Activated CD4-positive, alpha-beta T cell treated with anti-CD3 and anti-CD28 coated beads, Interleukin-2, amount 50 U/mL, for 48 hours (primary cell): ENCODE measurements around the gene NOX3.
A peak's percentile ranks its signal among the peaks of the same experiment; 100 is the strongest.

Experiments
- DNase-seq, 2 experiments: peaks; one replicate each; pipeline ENCODE4 v3.0.0-alpha.2; 2020

Gene NOX3

DNA sequence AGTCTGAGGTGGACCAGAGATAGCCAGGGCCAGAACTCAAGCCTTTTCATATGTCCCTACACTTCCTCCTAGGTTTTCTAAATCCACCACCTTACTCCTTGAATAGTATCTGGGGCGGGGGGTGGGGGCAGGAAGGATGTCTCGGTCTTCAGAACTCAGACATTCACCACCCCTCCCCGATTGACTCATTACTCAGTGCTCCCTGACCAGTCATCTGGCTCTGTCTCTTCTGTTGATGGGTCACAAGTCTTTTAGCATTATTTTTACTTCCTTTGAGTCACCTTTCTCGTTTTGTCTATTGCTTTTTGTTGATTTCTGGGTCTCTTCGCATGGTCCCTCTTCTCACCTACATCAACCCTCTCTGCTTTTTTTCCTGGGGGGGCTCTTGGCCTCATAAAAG lies 23.3 kb downstream of the NOX3 start:
- no peak for DNase-seq

DNA sequence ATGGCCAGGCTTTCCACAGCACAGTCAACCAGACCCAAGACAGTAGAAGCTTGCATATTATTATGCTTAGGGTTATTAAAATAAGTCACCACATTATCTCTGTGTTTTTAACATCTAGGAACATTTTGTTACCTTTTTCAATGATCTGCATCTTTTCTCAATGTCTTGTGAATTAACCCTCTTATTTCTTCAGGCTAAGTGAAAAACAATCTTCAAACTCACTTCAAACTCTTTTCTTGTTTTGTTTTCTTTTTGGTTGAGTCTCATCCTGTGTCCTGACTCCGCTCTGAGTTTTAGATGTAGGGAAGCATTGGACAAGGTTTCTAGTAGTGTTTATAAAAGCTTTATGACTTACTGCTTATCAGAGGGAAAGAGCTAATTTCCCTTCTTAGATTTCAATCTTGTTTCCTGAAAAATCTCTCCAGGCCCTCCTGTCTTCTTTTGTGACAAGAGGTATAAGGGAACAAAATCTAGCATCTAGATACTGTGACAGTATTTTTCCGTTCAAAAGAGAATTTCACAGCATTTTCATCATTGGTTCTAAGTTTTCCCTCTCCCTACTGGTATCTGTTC lies 26.2 kb downstream of the NOX3 start:
- no peak for DNase-seq

DNA sequence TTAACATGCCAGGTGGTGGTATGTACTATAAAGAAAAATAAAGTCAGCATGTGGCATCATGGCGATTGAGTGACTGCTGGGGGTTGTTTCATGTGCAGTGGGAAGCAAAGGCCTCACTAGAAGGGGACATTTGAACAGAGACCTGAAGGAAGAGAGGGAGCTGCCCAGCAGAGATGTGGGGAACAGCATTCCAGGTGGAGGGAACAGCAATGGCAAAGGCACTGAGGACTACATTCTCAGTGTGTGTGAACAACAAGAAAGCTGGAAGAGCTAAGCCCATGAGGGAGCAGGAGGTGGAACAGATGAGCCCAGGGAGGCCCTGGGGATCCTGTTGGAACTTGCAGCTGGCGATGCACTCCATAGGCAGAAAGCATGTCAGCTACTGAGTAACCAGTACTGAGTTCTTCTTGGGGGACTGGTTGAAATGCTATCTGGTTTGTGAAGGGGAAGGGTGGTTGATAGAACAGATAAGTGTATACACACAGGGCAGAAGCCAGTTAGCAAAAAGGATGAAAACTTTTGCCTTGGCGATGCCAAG lies 29.2 kb downstream of the NOX3 start:
- DNase-seq = no peak

DNA sequence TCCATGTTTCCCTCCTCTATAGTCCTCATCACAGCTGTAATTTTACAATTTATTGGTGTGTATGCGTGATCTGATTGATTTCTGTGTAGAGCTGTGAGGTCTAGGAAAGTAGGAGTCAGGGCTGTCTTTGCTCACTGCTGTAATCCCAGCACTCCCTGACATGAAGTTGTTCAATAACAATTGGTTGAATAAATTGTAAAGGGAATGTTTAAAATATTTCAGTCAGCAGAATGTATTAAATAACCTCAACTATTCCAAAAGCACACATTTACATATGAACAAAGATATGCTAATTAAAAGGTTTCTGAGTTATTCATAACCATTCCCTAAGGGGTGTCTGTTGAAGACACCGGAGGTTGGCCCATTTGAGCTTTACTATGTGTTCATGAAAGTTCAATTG lies 31.5 kb downstream of the NOX3 start:
- no peak for DNase-seq

DNA sequence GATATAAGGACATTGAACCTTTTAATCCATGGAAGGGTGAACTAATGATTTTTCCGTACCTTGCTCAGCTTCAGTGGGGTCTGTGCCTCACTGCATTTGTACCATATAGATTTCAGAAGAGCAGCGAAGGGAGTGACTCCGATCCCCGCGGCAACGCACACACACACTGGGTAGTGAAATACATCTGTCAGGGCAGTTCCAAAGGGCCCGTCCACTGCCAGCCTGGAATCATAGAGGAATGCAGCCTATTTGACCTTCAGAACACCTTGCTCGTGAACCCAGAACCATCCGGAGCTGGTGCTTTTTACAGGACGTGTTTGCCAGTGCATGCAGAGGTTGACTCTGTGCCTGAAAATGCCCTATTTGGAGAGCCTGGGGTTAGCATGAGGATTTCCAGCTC lies 33.0 kb downstream of the NOX3 start:
- DNase-seq = no peak

DNA sequence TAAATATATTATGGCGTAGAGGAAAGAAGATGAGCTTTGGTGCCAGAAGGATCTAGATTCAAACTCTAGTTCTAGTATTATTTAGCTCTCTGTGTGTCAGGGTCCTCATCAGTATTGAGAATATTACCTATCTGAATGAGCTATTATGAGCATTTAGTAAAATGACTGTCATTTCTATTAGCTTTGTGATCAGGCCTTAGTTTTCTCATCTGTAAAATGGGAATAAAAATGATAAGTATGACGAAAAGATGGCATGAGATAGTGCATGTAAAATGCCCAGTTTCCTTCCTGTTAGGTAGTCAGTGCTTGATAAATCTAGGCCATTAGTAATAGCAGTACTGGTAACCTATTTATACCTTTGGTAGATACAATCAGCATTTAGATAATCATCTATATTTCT lies 35.1 kb downstream of the NOX3 start:
- no peak for DNase-seq

DNA sequence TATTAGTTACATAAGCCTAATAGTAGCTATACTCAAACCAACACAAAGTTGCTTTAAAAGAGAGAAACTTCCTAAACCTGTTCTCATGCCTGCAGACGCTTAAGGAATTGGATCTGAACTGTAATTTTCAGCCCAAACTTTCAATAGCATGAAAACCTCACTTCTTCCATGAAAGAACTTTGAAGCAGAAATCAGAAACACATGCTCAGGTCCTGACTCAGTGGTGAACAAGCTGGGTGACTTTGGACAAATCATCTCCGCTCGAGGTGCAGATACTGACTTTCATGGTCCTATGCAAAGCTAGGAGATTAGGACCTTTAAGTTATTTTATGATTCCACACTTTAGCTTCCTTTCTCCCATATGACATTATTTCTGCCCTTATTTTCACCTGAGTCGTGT lies 36.5 kb downstream of the NOX3 start:
- no peak for DNase-seq

DNA sequence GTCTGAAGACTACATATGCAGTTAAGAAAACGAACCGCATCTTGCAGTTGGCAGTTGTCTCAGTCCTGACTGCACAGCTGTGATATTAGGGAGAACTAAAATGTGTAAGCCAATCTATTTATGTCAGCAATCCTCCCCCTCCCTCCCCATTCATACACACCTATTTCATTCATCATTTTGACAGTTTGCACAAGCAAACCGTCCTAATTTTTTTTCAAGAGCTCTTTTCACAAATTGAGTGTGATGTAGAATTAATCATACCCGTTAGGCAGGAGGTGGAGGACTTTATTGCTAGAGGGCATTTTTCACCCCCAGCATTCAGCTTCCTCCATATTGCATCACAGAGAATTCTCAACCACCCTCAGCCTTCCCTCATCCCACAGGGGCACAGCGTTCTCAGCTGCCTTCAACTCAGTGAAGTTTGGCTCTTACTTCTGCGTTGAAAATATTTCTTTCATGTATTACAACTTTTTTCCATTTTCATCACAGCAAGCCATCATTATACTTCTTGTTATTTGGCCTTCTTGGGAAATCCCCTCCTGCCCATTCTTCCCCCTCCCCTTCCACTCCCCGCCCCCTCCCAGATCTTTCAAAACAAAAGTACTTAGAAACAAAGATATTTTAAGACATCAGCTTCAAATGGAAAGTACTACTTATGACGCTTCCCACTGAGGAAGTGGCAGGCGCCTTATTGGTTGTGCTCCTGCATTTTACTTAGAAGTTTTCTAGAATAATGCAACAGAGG lies 37.5 kb downstream of the NOX3 start:
- DNase-seq = peak; percentile 67 to 74

DNA sequence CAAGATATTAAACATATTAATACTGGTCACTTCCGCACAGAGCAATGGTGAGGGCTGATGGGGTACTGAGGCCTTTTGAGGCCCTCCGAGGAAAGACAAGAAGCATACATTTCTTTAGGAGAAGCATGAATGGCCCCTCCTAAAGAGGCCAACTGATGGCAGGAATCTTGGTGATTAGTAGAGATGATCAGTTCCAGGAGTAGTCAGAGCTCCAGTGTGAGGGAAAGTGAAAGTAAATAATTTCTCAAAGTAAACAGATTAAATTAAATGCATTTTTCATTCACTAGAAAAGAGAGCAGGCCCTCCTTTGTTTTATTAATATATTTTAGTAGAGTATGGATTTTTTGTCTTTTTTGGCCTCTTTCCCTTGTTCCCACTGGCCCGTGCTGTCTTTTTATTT lies 38.2 kb downstream of the NOX3 start:
- DNase-seq = no peak

DNA sequence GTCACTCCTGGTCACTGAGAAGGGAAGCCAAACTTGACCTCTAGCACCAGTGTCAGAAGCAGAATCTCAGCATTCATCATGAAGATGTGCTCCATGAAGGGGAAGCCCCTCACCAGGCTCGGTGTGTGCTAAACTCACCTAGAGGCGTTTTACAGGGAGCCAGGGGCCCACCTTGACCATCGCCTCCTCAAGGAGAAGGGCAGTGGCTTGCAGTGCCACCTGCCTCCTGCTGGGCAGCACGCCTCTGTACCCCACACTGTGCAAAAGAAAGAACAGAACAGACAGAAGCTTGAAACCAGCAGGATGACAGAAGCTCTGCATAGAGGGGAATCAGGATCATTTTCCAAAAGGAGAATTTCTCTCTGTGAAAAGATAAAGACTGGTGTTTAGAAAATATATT lies 39.7 kb downstream of the NOX3 start:
- DNase-seq = no peak

DNA sequence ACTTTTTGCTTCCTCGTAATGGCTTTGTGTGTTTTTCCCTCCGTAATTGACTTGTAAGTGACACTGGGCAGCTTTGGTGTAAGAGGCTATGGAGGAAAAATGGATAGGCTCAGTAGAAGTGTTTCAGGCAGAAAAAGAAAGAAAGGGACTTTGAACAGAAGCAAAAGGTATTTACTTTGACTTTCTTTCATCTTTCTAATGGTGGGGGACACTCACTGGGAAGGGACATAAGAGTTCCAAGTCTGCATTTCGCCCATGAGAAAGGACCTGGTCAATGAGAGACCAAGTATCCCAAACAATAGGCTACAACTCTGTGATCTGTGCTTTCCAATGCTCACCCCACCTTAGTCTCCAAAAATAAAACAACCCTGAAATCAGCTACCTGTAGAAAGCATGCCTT lies 41.6 kb downstream of the NOX3 start:
- DNase-seq = no peak

DNA sequence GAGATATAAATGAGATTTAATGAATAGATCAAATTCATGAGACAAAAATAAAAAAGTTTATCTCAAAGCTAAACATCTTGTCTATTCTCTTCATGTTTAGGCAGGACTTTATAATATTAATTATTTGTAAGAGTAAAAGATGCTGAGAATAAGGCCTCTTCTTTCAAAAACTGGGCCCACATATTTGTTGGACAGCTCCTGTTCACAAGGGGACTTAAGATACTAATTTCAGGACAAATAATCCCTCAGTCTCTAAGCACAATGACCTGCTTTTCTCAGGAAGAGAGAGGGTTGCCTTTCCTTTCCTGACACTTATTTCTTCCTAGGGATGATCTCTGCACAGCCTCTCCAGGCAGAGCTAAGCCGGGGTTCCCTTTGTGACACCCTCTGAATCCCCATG lies 43.3 kb downstream of the NOX3 start:
- DNase-seq = no peak

DNA sequence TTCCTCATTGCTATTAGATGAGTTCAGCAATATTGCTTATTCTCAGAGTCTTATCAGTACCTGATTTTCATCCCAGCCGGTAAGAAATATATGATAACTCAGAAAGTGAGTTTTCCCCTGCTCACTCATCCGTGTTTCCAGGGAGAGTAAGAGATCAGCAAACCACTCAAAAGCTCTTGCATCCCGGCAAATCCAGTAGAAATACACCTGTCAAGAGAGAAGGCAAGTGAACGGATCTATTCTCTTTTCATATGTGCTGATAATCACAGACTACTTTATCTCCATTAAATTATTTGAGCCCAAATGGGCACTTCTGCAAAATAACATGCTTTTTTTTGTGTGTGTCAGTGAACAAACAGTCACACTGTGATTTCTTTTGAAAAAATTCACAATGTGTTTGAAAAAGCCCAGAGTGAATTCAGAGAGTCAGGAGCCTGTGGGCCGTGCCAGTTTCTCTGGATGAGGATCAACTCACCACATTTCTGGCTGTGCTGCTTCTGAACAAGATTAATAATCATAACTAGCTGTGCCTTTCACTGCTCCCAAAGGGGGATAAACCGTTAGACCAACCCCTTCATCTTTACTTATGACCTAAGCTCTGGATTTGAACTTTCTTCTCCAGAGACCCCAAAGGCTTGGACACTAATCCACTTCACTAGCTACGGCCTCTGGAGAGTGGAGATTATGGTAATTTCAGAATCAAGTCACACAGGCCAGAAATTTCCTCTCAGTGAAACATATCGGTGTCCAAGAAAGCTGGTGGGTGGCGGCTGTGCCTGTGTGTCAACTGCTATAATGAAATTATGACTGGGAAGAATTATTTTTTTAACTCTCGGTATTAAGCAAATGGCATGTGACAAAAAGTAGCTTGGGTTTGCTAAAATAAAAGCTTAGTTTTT lies 44.2 kb downstream of the NOX3 start:
- DNase-seq = no peak

DNA sequence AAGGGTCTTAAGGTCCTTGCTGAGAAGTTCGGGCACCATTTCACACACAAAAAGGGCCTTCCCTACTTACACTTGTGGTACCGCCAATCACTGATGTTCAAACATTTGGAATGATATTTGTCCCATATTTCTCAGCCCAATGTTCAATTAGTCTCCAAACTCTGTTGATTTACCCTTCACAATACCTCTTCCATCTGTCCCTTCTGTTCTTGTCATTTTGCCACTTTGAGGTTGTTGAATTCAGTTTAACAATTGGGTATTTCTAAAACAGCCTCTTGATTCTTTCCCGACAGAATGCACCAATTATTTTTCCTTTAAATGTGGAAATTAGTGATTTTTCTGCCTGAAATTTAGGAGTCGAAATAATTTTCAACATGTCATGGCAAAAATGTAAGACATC lies 46.2 kb downstream of the NOX3 start:
- no peak for DNase-seq

DNA sequence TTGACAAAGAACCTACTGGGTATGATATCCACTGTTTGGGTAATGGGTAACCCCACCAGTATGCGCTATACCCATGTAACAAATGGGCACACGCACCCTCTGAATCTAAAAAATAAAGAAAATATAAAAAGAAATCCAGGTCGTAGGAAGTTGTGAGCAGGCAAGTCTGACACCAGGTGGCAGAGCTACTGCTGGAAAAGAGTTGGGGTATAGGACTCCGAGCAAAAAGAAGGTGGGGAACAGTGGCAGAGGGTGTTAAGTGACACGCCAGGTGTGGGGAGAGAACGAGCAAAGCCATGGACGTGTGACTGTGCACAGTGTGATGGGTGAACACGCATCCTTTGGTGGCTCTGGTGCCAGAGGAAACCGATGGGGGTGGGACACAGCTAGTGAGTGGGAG lies 46.7 kb downstream of the NOX3 start:
- no peak for DNase-seq

DNA sequence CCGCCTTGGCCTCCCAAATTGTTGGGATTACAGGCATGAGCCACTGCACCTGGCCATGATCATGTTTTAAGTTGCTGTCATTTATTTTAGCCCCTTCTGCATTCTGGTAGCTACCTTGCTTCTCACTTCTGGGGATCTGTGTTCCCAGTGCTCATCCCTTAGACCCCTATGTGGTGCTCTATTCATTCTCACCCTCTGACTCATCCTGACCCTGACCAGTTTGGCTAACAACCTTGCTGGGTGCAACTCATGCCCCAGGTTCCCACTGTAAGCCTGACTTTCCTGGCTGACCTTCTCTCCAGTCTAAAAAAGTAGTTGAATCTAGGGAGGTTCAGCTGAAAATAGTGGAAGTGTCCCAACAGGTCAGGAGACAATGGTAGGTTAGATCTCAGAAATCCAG lies 47.4 kb downstream of the NOX3 start:
- no peak for DNase-seq

DNA sequence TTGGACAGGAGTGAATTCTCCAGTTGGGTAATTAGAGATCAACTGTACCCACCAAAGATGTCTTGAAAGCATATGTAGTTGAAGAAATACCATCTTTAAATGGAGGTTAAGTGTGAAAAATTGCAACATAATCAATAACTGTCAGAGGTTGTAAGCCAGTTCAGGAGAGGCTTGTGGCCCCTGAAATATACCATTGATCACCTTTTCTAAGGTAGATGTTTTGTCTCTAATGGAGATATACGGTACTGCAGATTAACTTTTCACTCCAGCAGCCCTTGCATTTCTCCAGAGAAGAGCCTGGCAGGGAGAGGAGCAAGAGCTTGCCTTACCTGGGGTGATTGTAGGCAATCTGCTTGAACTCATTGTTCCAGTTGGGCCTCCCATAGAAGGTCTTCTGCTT lies 48.8 kb downstream of the NOX3 start:
- no peak for DNase-seq

DNA sequence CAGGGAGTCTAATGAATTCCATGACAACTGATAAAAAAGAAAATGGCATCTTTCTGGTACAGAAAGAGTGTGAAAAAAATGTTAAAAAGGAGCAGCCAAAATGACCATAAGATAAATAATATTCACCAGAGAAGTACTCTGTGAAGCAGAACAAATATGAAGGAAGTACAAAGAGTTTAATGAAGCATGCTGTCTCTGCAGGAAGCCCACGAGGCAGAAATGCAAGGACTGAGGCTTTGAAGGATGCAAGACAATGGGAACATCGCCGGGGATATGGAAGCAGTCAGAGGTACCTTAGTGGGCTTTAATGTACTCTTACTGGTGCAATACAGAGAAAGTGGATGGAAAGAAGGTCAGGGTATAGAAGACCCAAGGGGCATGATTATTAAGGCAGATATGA lies 50.7 kb downstream of the NOX3 start:
- DNase-seq = no peak

DNA sequence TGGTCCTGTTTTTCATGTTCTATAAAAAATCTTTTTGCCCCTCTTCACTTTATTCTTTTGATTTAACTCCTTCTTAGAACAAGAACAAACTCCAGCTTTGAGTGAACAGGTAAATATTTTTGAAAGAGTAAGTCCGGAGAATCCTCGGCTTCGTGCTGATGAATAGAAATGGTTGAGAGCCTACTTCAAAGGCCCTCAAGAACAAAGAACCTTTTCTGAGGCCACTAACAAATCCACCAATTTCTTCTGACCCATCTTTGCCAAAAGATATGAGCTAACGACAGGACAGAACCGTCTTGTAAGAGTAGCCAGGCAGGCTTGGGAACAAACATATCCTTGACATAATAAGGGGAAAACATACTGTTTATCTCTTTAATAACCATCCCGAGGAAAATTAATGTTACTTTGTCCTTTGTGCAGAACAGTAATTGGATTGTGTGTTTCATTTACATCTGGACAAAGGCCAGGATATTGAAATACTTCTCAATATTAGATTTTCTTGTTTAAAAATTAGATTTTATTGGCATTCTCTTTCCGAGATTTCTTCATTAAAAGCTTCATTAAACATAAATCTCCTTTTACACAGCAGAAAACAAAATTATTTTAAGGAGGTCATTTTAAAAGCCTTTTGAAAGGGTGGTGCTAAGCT lies 52.9 kb downstream of the NOX3 start:
- DNase-seq = no peak

DNA sequence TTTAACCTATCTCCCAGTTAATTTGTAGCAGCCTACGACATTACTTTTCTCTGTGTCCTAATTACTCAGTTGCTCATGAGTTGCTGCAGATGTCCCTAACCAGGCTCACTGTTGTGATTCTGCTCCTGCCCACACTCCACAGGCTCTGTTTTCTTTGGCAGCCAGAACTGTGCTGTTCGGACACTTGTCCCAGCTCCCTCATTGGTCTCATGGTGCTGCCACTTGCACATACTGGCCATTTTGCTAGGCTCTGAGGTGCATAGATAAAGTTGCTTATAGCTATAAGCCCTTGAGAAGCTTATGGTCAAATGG lies 55.0 kb downstream of the NOX3 start:
- no peak for DNase-seq

DNA sequence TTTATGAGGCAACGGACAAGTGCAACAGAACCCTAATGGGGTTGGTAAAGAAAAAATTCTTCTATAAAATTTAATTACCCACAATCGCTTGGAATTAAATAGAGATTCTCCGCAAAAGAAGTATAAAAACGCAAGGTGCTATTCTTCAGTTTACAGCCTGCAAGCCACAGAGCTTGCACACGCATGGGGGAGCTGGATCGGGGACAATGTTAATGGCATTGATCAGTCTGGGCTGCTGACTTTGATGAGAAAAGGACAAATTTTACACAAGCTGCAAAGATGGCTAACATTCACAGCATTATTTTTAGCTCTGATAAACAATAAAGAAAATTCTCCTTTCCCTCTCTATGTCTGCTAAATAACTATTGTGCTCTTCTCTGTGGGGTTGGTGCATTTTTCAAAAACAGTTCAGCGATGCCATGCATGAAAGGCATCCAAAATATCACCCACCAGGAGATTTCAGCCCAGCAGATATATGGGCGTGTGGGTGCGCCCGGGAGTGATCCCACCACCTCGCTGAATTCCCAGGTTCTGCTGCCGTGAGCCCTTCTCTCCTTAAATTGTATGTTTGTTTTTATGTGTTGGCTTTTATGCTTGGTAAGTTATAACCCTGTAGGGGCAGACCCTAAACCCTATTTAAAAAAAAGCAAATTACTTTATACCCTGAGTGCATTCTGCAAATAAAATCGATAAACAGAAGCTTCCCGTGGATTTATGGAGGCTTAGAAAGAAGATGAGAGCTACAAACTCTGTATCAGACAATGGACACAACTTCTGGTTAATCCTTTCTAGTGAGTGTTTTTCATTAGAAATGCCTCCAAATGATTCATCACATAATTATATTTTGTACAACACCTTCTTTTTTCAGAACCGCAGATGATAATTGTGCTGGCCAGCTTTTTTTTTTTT lies 55.6 kb downstream of the NOX3 start:
- DNase-seq = no peak

DNA sequence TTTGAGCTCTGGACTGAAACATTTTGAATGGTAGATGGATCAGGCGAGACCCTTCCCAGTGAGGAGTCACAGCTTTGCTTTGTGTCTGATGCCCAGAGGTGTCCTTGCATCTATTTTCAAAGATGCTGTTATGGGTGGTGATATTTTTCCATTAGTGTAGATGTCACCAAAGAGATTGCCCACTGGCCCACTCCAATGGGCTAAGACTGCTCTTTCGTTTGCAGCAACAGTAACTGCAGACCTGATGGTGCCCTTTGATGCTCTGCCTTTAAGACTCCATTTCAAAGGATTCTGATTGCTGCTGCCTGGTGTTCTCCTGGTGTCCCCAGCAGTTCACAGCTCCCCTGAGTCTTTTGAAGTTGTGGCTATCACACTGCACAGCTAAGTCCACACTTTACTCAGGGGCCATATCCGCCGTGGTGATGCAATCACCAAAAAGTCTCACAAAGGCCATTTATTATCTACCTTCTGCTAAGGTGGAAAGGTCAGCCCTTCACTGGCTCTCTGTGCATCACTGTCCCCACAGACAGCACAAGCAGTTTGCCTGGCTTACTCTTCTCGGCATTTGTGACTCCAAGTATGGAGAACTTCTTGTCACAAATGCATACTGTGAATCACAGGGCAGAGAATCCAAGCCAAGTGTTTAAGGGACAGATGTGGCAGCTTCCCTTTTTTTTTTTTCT lies 56.4 kb downstream of the NOX3 start:
- no peak for DNase-seq
